Measurements from ENCODE around the gene HIRIP3. TPM values are rescaled to one million over a fixed set of nuclear protein-coding genes. Genes with fewer than 3 reads are reported as not detected.

Gene HIRIP3
- total RNA-seq, 1 donor = 13.6 TPM

DNA sequence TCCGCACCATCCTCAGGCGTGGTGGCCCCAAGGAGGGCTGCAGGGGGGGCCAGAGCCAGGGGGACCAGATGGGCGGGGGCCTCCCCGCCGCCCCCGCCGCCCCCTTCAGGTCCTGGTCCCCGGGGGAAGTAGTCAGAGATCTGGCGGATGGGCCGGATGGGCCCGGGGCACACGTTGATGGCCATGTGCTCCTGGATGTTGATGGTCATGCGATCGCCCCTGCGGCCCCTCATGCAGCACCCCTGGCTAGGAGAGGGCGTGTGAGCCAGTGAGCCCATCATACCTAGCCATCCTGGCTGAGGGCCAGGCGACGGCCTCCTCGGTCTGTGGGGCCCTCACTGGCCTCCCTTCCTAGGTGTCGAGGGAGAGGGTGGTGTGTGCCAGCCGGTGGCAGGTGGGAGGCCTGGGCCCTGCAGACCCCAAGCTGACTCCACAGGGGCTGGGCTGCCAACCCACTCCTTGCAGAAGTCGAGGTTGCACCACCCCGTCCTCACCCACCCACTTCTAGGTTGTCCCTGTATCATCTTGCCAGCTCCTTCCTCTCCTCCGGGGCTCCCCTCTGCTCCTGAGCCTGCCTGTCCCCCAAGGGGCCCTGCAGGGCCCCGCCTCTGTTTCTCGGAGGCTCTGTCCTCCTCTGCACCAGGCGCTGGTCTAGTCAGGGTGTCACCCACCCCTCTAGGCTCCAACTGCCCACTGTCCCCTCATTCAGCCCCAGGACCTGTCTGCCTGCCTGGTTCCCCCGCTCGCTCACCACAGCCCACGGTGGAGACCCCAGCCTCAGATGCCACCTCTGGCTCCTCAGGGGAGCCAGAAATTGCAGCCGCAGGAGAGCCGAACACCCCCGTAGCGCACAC, 14.8 kb upstream of the HIRIP3 start:
- no peak overlapping the region for H3K4me3 ChIP-seq (ENCODE audit: low read depth, low read length)
- DNase-seq (ENCODE audit: low read depth) = no peak

DNA sequence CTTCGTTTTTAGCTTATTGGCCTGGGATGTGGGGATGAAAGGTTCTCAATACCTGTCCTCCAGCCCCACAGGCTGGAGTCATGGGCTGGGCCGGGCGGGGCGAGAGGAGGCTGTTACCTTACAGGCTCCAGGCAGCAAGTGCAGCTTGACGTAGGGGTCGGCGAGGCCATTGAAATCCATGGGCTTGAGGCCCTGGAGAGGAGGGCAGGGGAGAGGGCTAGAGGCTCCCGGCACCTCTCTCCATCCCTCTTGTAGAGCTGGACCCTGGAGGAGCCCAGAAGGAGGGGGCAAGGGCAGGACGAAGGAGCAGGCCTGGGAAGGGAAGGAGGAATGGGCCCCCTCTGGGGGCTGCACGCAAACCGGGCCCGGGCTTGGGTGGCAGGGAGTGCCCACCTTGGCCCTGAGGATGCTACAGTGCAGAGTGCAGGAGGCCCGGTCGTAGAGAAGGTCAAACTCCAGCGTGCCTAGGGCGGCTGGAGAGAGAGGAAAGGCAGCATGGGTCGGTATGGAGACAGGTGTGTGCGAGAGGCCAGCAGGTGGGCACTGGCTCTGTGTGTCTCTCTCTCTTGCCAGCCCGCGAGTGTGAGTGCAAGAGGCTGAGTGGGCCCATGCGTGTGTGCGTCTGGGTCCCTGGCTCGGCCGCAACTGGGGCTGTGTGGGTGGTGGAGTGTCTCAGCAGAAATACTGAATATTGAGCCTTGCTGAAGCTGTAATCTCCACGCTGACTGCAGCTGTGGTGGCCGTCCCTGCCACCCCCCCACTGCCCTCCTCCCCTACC, 13.9 kb upstream of the HIRIP3 start:
- no peak overlapping the region for H3K4me3 ChIP-seq (ENCODE audit: low read depth, low read length)
- no peak for DNase-seq (ENCODE audit: low read depth)
- TF ChIP-seq, protein P1, sequence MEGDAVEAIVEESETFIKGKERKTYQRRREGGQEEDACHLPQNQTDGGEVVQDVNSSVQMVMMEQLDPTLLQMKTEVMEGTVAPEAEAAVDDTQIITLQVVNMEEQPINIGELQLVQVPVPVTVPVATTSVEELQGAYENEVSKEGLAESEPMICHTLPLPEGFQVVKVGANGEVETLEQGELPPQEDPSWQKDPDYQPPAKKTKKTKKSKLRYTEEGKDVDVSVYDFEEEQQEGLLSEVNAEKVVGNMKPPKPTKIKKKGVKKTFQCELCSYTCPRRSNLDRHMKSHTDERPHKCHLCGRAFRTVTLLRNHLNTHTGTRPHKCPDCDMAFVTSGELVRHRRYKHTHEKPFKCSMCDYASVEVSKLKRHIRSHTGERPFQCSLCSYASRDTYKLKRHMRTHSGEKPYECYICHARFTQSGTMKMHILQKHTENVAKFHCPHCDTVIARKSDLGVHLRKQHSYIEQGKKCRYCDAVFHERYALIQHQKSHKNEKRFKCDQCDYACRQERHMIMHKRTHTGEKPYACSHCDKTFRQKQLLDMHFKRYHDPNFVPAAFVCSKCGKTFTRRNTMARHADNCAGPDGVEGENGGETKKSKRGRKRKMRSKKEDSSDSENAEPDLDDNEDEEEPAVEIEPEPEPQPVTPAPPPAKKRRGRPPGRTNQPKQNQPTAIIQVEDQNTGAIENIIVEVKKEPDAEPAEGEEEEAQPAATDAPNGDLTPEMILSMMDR (IDR thresholded peaks at IDR 0.05; ENCODE audit: insufficient read depth, low read length) = no peak

More for the DNA sequence above, 14.8 kb upstream of the HIRIP3 start:
- TF ChIP-seq, protein P1 (IDR thresholded peaks at IDR 0.05; ENCODE audit: insufficient read depth, low read length) = no peak

DNA sequence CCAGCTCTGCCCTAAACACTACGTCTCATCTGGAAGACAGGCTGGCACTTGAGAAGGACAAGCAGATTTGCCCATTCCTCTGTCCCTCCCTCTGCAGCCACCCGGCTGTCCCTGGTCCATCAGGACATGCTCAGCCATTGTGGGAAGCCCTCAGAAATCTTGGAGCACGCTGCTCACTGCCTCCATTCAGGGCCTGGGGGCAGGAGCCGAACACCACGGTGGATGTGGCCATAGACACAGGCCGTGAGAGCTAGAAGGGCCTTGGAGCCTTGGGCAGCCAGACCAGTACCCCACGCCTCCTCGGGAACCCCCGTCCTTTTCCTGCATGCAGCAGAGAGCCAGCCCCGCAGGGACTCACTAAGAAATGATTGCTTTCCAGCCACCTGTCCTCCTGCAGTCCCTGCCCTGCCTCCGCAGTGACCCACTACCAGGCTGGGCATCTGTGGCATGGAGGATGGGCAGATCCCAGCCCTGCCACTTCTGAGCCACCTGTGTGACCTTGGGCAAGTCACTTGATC, 12.0 kb upstream of the HIRIP3 start:
- H3K4me3 ChIP-seq (ENCODE audit: low read depth, low read length) = no peak overlapping the region
- TF ChIP-seq, protein P1 (IDR thresholded peaks at IDR 0.05; ENCODE audit: insufficient read depth, low read length) = no peak
- no peak for DNase-seq (ENCODE audit: low read depth)

DNA sequence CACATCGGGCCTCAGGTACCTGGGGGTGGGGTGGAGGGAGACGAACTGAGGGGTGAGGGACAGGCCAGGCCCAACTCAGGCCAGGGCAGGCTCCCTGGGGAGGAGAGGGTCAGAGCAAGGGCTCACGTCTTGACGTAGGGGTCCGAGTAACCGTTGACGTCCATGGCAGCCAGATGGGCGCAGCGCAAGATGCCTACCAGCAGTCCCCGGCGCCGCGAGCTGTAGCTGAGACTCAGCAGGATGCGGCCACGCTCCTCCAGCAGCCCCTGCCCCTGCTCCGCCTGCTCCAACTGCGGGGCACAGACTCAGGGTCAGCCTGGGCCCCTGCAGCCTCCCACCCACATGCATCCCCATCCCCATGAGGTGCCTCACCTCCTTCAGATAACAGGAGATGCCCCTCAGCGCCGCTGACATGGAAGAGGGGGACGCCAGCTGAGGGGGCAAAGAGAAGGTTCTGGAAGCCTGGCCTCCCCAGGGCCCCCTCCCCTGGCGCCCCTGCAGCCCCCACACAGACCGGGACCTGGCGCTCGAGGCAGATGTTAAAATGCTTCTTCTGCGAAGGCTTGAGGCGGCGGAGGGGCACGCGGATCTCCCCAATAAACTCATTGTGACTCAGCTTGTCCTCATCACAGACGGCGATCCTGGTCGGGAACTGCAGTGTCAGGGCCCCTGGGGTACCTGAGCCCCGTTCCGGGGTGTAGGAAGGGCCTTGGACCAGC, 11.4 kb upstream of the HIRIP3 start:
- no peak for DNase-seq (ENCODE audit: low read depth)
- H3K4me3 ChIP-seq (ENCODE audit: low read depth, low read length) = no peak overlapping the region
- TF ChIP-seq, protein P1 (IDR thresholded peaks at IDR 0.05; ENCODE audit: insufficient read depth, low read length) = no peak

DNA sequence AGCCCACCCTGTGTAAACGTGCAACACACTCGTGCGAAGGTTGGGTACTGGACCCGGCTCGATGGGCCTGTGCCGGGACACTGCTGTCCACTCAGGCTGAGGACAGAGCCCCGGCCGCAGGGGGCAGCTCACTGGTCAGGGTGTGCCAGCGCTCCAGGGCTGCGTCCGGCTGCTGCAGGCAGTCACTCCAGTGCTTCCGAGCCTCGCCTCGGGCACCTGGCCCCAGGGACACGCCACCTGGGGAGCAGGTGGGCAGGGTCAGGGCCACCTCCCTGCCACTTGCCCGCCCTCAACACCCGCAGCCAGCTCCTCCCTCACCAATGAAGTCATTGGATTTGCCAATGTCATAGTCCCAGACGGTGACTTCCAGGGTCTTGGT, 10.7 kb upstream of the HIRIP3 start:
- TF ChIP-seq, protein P1 (IDR thresholded peaks at IDR 0.05; ENCODE audit: insufficient read depth, low read length) = no peak
- DNase-seq (ENCODE audit: low read depth) = no peak
- no peak overlapping the region for H3K4me3 ChIP-seq (ENCODE audit: low read depth, low read length)

DNA sequence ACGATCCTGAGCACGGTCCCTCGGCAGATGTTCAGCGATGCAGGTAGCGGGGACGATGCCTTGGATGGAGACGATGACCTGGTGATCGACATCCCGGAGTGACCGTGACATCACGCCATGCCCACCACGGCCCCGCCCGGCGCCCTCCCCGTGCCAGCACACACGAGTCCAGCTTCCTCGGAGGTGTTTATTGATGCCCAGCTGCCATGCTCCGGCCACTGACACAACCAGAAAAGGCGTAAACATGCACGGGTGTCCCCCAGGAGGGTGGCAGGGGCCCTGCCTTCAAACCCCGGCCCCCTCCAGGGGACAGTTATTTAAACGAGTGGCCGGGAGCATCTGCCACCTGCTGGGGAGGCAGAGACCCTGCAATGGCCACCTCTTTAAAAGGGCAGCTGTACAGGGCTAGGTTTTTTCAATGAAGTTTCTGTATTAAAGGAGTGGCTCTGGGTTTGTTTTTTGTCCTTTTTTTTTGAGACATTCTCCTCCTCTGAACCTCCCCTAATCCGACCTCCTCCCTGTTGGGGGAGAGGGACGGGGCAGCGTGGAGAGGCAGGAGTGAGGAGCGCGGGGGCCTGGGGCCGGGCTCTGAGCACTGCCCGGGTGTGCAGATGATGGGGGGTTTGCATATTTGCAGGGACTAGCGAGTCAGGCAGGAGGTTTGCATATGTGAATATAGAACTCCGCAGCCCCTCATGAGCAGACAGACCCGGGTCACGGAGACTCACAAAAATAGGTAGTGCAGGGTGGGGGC, 10.1 kb upstream of the HIRIP3 start:
- peak; percentile 51 for DNase-seq (ENCODE audit: low read depth)

More for the DNA sequence above, 10.1 kb upstream of the HIRIP3 start:
- TF ChIP-seq, protein P1 (IDR thresholded peaks at IDR 0.05; ENCODE audit: insufficient read depth, low read length) = peak; percentile 90
- no peak overlapping the region for H3K4me3 ChIP-seq (ENCODE audit: low read depth, low read length)

Measured in fibroblast of the aortic adventitia (primary cell).